IMR-90 (cell line): ENCODE results near the gene SMKR1. TPM values are rescaled to one million over a fixed set of nuclear protein-coding genes. Genes with fewer than 3 reads are reported as not detected.

Experiments used
- ATAC-seq: fragments of 200-7000 bp; cut with Tn5 transposase; 2 replicates; pipeline ENCODE4 v1.9.1; 2020; ENCODE audit warnings: low read depth, mild to moderate bottlenecking, moderate library complexity
- BruUV-seq: library from RNA; stranded (reverse); fragments of 400-500 nt; replicated peaks from 2 replicates; lab custom pipeline; 2021; lab: Mats Ljungman, UMichigan
- CTCF ChIA-PET: fragments of 300-600 bp; formaldehyde crosslinking; extraction: SDS; loops from one replicate; lab custom pipeline; 2021; ENCODE audit warnings: antibody characterized with exemption; lab: Yijun Ruan, JAX
- POLR2A ChIA-PET: fragments of 300-600 bp; sonication (Branson Sonifier 250); formaldehyde crosslinking; loops from one replicate; lab custom pipeline; 2022; ENCODE audit warnings: antibody characterized with exemption; ENCODE audit not compliant: unreplicated experiment; lab: Charles Lee
- DNase-seq: peaks from one replicate; pipeline ENCODE4 v3.0.0; 2013
- H2AFZ ChIP-seq: replicated peaks from 2 replicates; pipeline ENCODE3; 2013; ENCODE audit warnings: low read length, mild to moderate bottlenecking; ENCODE audit not compliant: poor library complexity
- H2AK5ac ChIP-seq: 2 replicates; pipeline ENCODE4 v1.6.1; 2013; ENCODE audit warnings: low read depth, low read length, inconsistent platforms
- H2AK9ac ChIP-seq: replicated peaks from 2 replicates; pipeline ENCODE3; 2013; ENCODE audit warnings: mild to moderate bottlenecking, low read depth, low read length, moderate library complexity; ENCODE audit not compliant: poor library complexity
- H2BK120ac ChIP-seq: 2 replicates; pipeline ENCODE4 v1.6.1; 2013; ENCODE audit warnings: low read depth, low read length, inconsistent platforms
- H2BK15ac ChIP-seq: 3 replicates; pipeline ENCODE4 v1.6.1; 2013; ENCODE audit warnings: low read depth, low read length, inconsistent platforms
- H2BK20ac ChIP-seq: 2 replicates; pipeline ENCODE4 v1.6.1; 2013; ENCODE audit warnings: low read depth, mild to moderate bottlenecking, inconsistent platforms, low read length, moderate library complexity
- H2BK5ac ChIP-seq: 2 replicates; pipeline ENCODE4 v1.6.1; 2013; ENCODE audit warnings: mild to moderate bottlenecking, low read depth, low read length, inconsistent platforms; ENCODE audit not compliant: poor library complexity, severe bottlenecking
- H3K14ac ChIP-seq: replicated peaks from 2 replicates; pipeline ENCODE4 v1.6.1; 2013; ENCODE audit warnings: low read depth, low read length, inconsistent platforms
- H3K18ac ChIP-seq: 2 replicates; pipeline ENCODE4 v1.6.1; 2013; ENCODE audit warnings: low read depth, low read length, control low read depth
- H3K23ac ChIP-seq: 2 replicates; pipeline ENCODE4 v1.6.1; 2013; ENCODE audit warnings: low read depth, low read length, inconsistent platforms
- H3K27ac ChIP-seq: 2 replicates; pipeline ENCODE4 v1.5.1; 2013; ENCODE audit warnings: mild to moderate bottlenecking, control low read depth, low read length; ENCODE audit not compliant: insufficient read depth
- H3K27me3 ChIP-seq: 2 replicates; pipeline ENCODE4 v1.6.1; 2013; ENCODE audit warnings: low read length; ENCODE audit not compliant: control insufficient read depth, insufficient read depth
- H3K36me3 ChIP-seq: 2 replicates; pipeline ENCODE4 v1.6.1; 2013; ENCODE audit warnings: low read length, mixed read lengths; ENCODE audit not compliant: control insufficient read depth, insufficient read depth
- H3K4ac ChIP-seq: 2 replicates; pipeline ENCODE4 v1.6.1; 2013; ENCODE audit warnings: low read depth, low read length, inconsistent platforms
- H3K4me1 ChIP-seq: 2 replicates; pipeline ENCODE4 v1.6.1; 2013; ENCODE audit warnings: low read length, mixed read lengths; ENCODE audit not compliant: control insufficient read depth, insufficient read depth
- H3K4me2 ChIP-seq: 2 replicates; pipeline ENCODE4 v1.6.1; 2013; ENCODE audit warnings: low read depth, mild to moderate bottlenecking, control low read depth, low read length, moderate library complexity
- H3K4me3 ChIP-seq: 2 replicates; pipeline ENCODE4 v1.5.1; 2013; ENCODE audit warnings: low read depth, mild to moderate bottlenecking, control low read depth, low read length, moderate library complexity; ENCODE audit not compliant: insufficient read depth
- H3K56ac ChIP-seq: 2 replicates; pipeline ENCODE4 v1.6.1; 2013; ENCODE audit warnings: low read length, inconsistent platforms; ENCODE audit not compliant: insufficient read depth; ENCODE audit errors: extremely low read depth
- H3K79me1 ChIP-seq, 2 experiments: 2 replicates each; pipeline ENCODE4 v1.6.1; 2013; ENCODE audit warnings: low read length in 2 of 2, inconsistent platforms in 1 of 2, low read depth in 1 of 2
- H3K9ac ChIP-seq: 2 replicates; pipeline ENCODE4 v1.6.1; 2013; ENCODE audit warnings: low read depth, low read length, control low read depth
- H3K9me1 ChIP-seq: 2 replicates; pipeline ENCODE4 v1.6.1; 2013; ENCODE audit warnings: low read length, inconsistent platforms; ENCODE audit not compliant: insufficient read depth
- H3K9me3 ChIP-seq: 2 replicates; pipeline ENCODE4 v1.6.1; 2013; ENCODE audit warnings: low read length; ENCODE audit not compliant: control insufficient read depth, insufficient read depth
- H4K20me1 ChIP-seq: 2 replicates; pipeline ENCODE4 v1.6.1; 2013; ENCODE audit warnings: low read length, inconsistent platforms; ENCODE audit not compliant: insufficient read depth
- H4K5ac ChIP-seq: 2 replicates; pipeline ENCODE4 v1.6.1; 2013; ENCODE audit warnings: mild to moderate bottlenecking, low read depth, low read length, control low read depth
- H4K8ac ChIP-seq, 2 experiments: 2 replicates each; pipeline ENCODE4 v1.6.1; 2013; ENCODE audit warnings: low read depth in 2 of 2, low read length in 2 of 2, control low read depth in 1 of 2, inconsistent platforms in 1 of 2
- H4K91ac ChIP-seq: 2 replicates; pipeline ENCODE4 v1.6.1; 2013; ENCODE audit warnings: low read depth, low read length, inconsistent platforms; ENCODE audit not compliant: insufficient read depth
- BHLHE40 ChIP-seq: fragments of 150-350 bp; IDR thresholded peaks from 2 replicates; pipeline ENCODE4 v1.6.1; 2016; ENCODE audit warnings: mild to moderate bottlenecking, low read depth, low read length
- CHD1 ChIP-seq: IDR thresholded peaks from 2 replicates; pipeline ENCODE4 v1.6.1; 2012; ENCODE audit warnings: low read depth, low read length, improper control_type of control experiment
- ELK1 ChIP-seq: fragments of 150-350 bp; IDR thresholded peaks from 2 replicates; pipeline ENCODE4 v1.6.1; 2016; ENCODE audit warnings: low read depth, mild to moderate bottlenecking, low read length, moderate library complexity, borderline replicate concordance
- FOS ChIP-seq: fragments of 150-350 bp; IDR thresholded peaks from 2 replicates; pipeline ENCODE4 v1.6.1; 2016; ENCODE audit warnings: low read depth, low read length
- MAFK ChIP-seq: IDR thresholded peaks from 2 replicates; pipeline ENCODE4 v1.6.1; 2012; ENCODE audit warnings: low read depth, low read length, improper control_type of control experiment
- MXI1 ChIP-seq: IDR thresholded peaks from 2 replicates; pipeline ENCODE4 v1.6.1; 2012; ENCODE audit warnings: low read depth, mild to moderate bottlenecking, low read length, moderate library complexity, borderline replicate concordance
- NFE2L2 ChIP-seq: fragments of 150-350 bp; IDR thresholded peaks from 2 replicates; pipeline ENCODE4 v1.6.1; 2016; ENCODE audit warnings: low read depth, mild to moderate bottlenecking, low read length
- RAD21 ChIP-seq: IDR thresholded peaks from 2 replicates; pipeline ENCODE4 v1.6.1; 2012; ENCODE audit warnings: low read length, improper control_type of control experiment
- RCOR1 ChIP-seq: IDR thresholded peaks from 2 replicates; pipeline ENCODE4 v1.6.1; 2012; ENCODE audit warnings: mild to moderate bottlenecking, low read length, improper control_type of control experiment; ENCODE audit not compliant: insufficient replicate concordance
- SMC3 ChIP-seq: fragments of 150-350 bp; IDR thresholded peaks from 2 replicates; pipeline ENCODE4 v1.6.1; 2016; ENCODE audit warnings: low read depth, mild to moderate bottlenecking, antibody characterized with exemption, low read length, moderate library complexity
- USF2 ChIP-seq: fragments of 150-350 bp; IDR thresholded peaks from 2 replicates; pipeline ENCODE4 v1.6.1; 2017; ENCODE audit warnings: mild to moderate bottlenecking, antibody characterized with exemption, low read length, low read depth
- WGBS, 2 experiments: methylation state at CpG; one replicate each; pipeline versions ENCODE4 v1.1.5 to v1.1.7; 2013; ENCODE audit warnings: missing lambda C conversion rate in 2 of 2; ENCODE audit not compliant: insufficient read length in 1 of 2; ENCODE audit errors: extremely low coverage in 2 of 2; 5-methylcytosine and 5-hydroxymethylcytosine counted together
- dilution Hi-C: fragments of 300-500 bp; cut with HindIII; formaldehyde crosslinking; loops from one replicate; pipeline ENCODE4 v1.14.3; 2018; ENCODE audit warnings: low sequenced_read_pairs; ENCODE audit not compliant: unreplicated experiment
- in situ Hi-C: fragments of 300-500 bp; cut with MboI; formaldehyde crosslinking; loops from 3 replicates; pipeline ENCODE4 v1.14.3; 2019; ENCODE audit warnings: low sequenced_read_pairs, inconsistent platforms, mixed read lengths
- intact Hi-C: fragments of 100-400 bp; cut with micrococcal nuclease; formaldehyde crosslinking; loops from 2 replicates; pipeline ENCODE4 v1.10.0; 2022
- polyA plus RNA-seq, 3 experiments: library from polyadenylated mRNA; depleted of rRNA; stranded (reverse); fragments of >200 nt; gene quantifications; 2 replicates each; pipeline ENCODE4 v1.2.3, GENCODE V29; 2012; ENCODE audit warnings: low replicate concordance in 1 of 3
- total RNA-seq: library from RNA; depleted of rRNA; stranded (reverse); fragments of >200 nt; gene quantifications from 2 replicates; pipeline ENCODE4 v1.2.3, GENCODE V29; 2012

SMKR1 gene
- total and polyA plus RNA-seq, 2 of the 4 experiments (the other 2 are of a cell fraction), result 0.26 TPM; not detected in 1

DNA sequence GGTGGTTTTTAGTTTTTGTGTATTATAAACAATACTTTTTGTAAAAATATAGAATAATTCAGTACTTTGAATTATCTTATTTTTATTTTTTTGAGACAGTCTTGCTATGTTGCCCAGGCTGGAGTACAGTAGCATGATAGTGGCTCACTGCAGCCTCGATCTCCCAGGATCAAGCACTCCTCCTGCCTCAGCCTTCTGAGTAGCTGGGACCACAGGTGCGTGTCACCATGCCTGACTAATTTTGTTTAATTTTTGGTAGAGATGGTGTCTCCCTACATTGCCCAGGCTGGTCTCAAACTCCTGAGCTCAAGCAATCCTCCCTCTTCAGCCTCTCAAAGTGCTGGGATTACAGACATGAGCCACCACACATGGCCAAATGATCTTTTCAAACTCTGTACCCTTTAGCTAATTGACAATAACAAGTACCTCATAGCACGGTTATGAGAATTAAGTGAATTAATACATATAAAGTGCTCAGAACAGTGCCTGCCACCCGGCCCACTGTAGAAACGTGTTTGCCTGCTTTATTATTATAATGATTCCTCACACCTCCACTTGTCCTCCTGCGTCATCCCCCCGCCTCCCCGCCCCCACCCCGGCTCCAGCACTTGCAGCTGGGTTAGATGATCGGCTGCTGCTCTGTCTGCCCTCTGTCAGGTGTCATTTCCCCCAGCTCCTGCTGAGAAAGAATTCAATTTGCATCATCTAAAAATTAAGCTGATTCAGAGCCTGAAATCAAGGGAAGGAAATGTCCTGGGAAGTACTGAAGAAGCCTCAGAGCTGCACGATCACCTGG, 55.6 kb downstream of the SMKR1 start:
- Histone ChIP-seq H3K18ac (no peak overlapping the region), H2AFZ (no peak overlapping the region), H3K14ac (no peak overlapping the region), H3K56ac (no peak overlapping the region), H3K79me1 (no peaks in the 10 kb centered on the region), H3K4me1 (peaks cover 6% of the 10 kb centered on the region), H4K20me1 (no peaks in the 10 kb centered on the region), H2AK5ac (no peak overlapping the region), H4K5ac (no peak overlapping the region), H3K36me3 (no peaks in the 10 kb centered on the region), H3K9ac (no peak overlapping the region), H3K4me3 (no peak overlapping the region), H2BK120ac (no peak overlapping the region), H3K4ac (no peak overlapping the region), H2BK20ac (no peak overlapping the region), H3K9me1 (no peaks in the 10 kb centered on the region), H3K9me3 (no peaks in the 10 kb centered on the region), H2AK9ac (no peak overlapping the region), H3K27ac (no peak overlapping the region), H3K27me3 (peaks cover 21% of the 10 kb centered on the region), H4K91ac (no peak overlapping the region), H3K23ac (no peak overlapping the region), H2BK5ac (no peak overlapping the region), H2BK15ac (no peak overlapping the region), H3K4me2 (no peak overlapping the region), H4K8ac (no peak overlapping the region)
- POLR2A ChIA-PET, result no interaction called here
- dilution Hi-C loops, result no loop called here
- no TSS peak for BruUV-seq
- CTCF ChIA-PET, result no interaction called here
- TF ChIP-seq RAD21 (no peak), MAFK (no peak), FOS (no peak), RCOR1 (no peak), MXI1 (no peak), USF2 (no peak), SMC3 (no peak), NFE2L2 (no peak), BHLHE40 (no peak), ELK1 (no peak), CHD1 (no peak)
- intact Hi-C loops, result no loop called here
- in situ Hi-C loops, result no loop called here
- ATAC-seq, result no peak
- DNase-seq, result no peak
- 40% methylated on average over 2 of the region's 11 CpGs; no CpG with 5 or more reads in 1 of the 2 experiments for WGBS, 2 experiments
